Measurements from ENCODE around the gene PURB. TPM values are rescaled to one million over a fixed set of nuclear protein-coding genes. Genes with fewer than 3 reads are reported as not detected.

PURB gene
- total and polyA plus RNA-seq, 2 experiments from 2014 or later, result 3.1 to 27.1 TPM

GRCh38 chr7:44883961-44884620 lies 1.2 kb downstream of the PURB start:
- Histone ChIP-seq H3K9me2 (ENCODE audit: insufficient read depth) (no peaks in the 10 kb centered on the region), H4K20me1 (replicated peaks; ENCODE audit: insufficient read depth) (peaks cover 29% of the 10 kb centered on the region), H2AFZ (peak overlapping the region; percentile 53; the same call in 1 of the 2 replicates), H3K4me2 (peak overlapping the region; percentile 85), H3K4me3 (peak overlapping the region; percentile 98), H3K4me1 (ENCODE audit: insufficient read depth) (peaks cover 29% of the 10 kb centered on the region), H3F3A (replicated peaks; ENCODE audit: low read depth) (peaks cover 13% of the 10 kb centered on the region; the same call in 1 of the 2 replicates), H3K27ac (ENCODE audit: low read depth) (peak overlapping the region; percentile 84; the same call in 1 of the 2 replicates), H3K36me3 (ENCODE audit: insufficient read depth) (peaks cover 5% of the 10 kb centered on the region; the same call in 1 of the 2 replicates), H3K27me3 (ENCODE audit: insufficient read depth) (no peaks in the 10 kb centered on the region), H3K79me2 (replicated peaks; ENCODE audit: insufficient read depth) (peaks cover 61% of the 10 kb centered on the region)
- Mint-ChIP-seq H3K36me3 (ENCODE audit: low read depth) (peaks cover 24% of the 10 kb centered on the region), H3K4me1 (peaks cover 32% of the 10 kb centered on the region; the same call in 2 of the 3 replicates), H3K4me3 (peak overlapping the region; percentile 92), H3K27me3 (ENCODE audit: insufficient read depth, low read depth, poor library complexity) (peaks cover 6% of the 10 kb centered on the region), H3K27ac (peak overlapping the region; percentile 88), H3K9me3 (peaks cover 4% of the 10 kb centered on the region; the same call in 1 of the 3 replicates)
- DNase-seq (ENCODE audit: low spot score) (no peak), ATAC-seq (no peak; the same call in 1 of the 3 replicates)
- TF ChIP-seq, protein P1, sequence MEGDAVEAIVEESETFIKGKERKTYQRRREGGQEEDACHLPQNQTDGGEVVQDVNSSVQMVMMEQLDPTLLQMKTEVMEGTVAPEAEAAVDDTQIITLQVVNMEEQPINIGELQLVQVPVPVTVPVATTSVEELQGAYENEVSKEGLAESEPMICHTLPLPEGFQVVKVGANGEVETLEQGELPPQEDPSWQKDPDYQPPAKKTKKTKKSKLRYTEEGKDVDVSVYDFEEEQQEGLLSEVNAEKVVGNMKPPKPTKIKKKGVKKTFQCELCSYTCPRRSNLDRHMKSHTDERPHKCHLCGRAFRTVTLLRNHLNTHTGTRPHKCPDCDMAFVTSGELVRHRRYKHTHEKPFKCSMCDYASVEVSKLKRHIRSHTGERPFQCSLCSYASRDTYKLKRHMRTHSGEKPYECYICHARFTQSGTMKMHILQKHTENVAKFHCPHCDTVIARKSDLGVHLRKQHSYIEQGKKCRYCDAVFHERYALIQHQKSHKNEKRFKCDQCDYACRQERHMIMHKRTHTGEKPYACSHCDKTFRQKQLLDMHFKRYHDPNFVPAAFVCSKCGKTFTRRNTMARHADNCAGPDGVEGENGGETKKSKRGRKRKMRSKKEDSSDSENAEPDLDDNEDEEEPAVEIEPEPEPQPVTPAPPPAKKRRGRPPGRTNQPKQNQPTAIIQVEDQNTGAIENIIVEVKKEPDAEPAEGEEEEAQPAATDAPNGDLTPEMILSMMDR (conservative IDR thresholded peaks at IDR 0.05; ENCODE audit: low read depth in 2 of 2), result no peak
- no peak for TF ChIP-seq ZNF114 (CRISPR knock-in tag; IDR thresholded peaks at IDR 0.05)

GRCh38 chr7:44882899-44883298 lies 2.4 kb downstream of the PURB start:
- Histone ChIP-seq H3K4me1 (ENCODE audit: insufficient read depth) (peaks cover 29% of the 10 kb centered on the region), H3K4me2 (peak overlapping the region; percentile 85), H3K36me3 (ENCODE audit: insufficient read depth) (peaks cover 5% of the 10 kb centered on the region; the same call in 1 of the 2 replicates), H3K27ac (ENCODE audit: low read depth) (no peak overlapping the region), H4K20me1 (replicated peaks; ENCODE audit: insufficient read depth) (peaks cover 29% of the 10 kb centered on the region), H3K4me3 (peak overlapping the region; percentile 98), H3K79me2 (replicated peaks; ENCODE audit: insufficient read depth) (peaks cover 62% of the 10 kb centered on the region), H2AFZ (no peak overlapping the region), H3K9me2 (ENCODE audit: insufficient read depth) (no peaks in the 10 kb centered on the region), H3K27me3 (ENCODE audit: insufficient read depth) (no peaks in the 10 kb centered on the region), H3F3A (replicated peaks; ENCODE audit: low read depth) (peaks cover 13% of the 10 kb centered on the region; the same call in 1 of the 2 replicates)
- Mint-ChIP-seq H3K4me1 (peaks cover 32% of the 10 kb centered on the region; the same call in 2 of the 3 replicates), H3K36me3 (ENCODE audit: low read depth) (peaks cover 24% of the 10 kb centered on the region), H3K27me3 (ENCODE audit: insufficient read depth, low read depth, poor library complexity) (peaks cover 4% of the 10 kb centered on the region), H3K9me3 (peaks cover 4% of the 10 kb centered on the region; the same call in 1 of the 3 replicates), H3K4me3 (peak overlapping the region; percentile 92), H3K27ac (no peak overlapping the region)
- DNase-seq (ENCODE audit: low spot score) (no peak), ATAC-seq (no peak)
- TF ChIP-seq, protein P1 (conservative IDR thresholded peaks at IDR 0.05; ENCODE audit: low read depth in 2 of 2), result no peak
- TF ChIP-seq ZNF114 (CRISPR knock-in tag; IDR thresholded peaks at IDR 0.05), result no peak
- TF ChIP-seq JUNB (IDR thresholded peaks at IDR 0.05; ENCODE audit: unreplicated experiment), result no peak
- no peak for TF ChIP-seq ZNF331 (CRISPR knock-in tag; IDR thresholded peaks at IDR 0.05; ENCODE audit: low read depth)
- TF ChIP-seq NANOG (IDR thresholded peaks at IDR 0.05; ENCODE audit: borderline replicate concordance), result no peak
- TF ChIP-seq EZH2 (IDR thresholded peaks at IDR 0.05; ENCODE audit: low read depth, unreplicated experiment), result no peak
- TF ChIP-seq EZH2phosphoT487 (IDR thresholded peaks at IDR 0.05; ENCODE audit: unreplicated experiment), result no peak
- TF ChIP-seq POLR2AphosphoS5 (IDR thresholded peaks at IDR 0.05; ENCODE audit: low read depth), result no peak
- TF ChIP-seq REST (IDR thresholded peaks at IDR 0.05; ENCODE audit: unreplicated experiment), result no peak
- no peak for TF ChIP-seq CREB1 (CRISPR knock-in tag; IDR thresholded peaks at IDR 0.05; ENCODE audit: low read depth)
- no peak for TF ChIP-seq STAT1 (IDR thresholded peaks at IDR 0.05; ENCODE audit: unreplicated experiment)

Data from GM23338 (cell line).